Retinal pigment epithelial cell (primary cell): ENCODE measurements around the gene SEMA4B.
"Not testable (repeated sequence)": the region's sequence is repeated elsewhere in the genome, so short reads cannot be mapped to it uniquely, and the experiment has no call there.

Experiments
- DNase-seq: peaks from one replicate; pipeline ENCODE4 v3.0.0-alpha.2; 2010; ENCODE audit warnings: low read depth
- H3K4me3 ChIP-seq: 2 replicates; pipeline ENCODE4 v1.5.1; 2011; ENCODE audit warnings: mild to moderate bottlenecking, low read length, control low read depth, moderate library complexity
- TF ChIP-seq, protein P1 (sequence below): conservative IDR thresholded peaks from 2 replicates; pipeline ENCODE4 v1.5.1; 2011; ENCODE audit warnings: low read depth, low read length, control low read depth, inconsistent platforms

The SEMA4B gene

DNA sequence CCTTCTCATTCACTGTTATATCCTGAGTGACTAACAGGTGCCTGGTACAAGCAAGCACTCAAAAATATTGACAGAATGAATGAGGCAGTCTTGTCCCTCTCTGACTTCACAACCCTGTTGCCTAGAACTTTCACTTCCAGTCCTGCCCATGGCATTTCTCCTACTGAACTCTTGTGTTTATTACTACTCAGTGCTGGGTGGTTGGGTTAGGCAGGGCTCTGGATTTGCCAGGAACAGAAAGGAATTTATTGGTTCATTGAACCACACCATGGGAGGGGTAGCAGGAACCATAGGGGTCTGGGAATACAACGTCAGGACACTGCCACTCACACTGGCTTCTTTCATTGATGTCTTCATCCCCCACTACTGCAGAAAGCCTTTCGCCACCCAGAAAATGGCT is 41.9 kb upstream of the SEMA4B start:
- DNase-seq = no peak

DNA sequence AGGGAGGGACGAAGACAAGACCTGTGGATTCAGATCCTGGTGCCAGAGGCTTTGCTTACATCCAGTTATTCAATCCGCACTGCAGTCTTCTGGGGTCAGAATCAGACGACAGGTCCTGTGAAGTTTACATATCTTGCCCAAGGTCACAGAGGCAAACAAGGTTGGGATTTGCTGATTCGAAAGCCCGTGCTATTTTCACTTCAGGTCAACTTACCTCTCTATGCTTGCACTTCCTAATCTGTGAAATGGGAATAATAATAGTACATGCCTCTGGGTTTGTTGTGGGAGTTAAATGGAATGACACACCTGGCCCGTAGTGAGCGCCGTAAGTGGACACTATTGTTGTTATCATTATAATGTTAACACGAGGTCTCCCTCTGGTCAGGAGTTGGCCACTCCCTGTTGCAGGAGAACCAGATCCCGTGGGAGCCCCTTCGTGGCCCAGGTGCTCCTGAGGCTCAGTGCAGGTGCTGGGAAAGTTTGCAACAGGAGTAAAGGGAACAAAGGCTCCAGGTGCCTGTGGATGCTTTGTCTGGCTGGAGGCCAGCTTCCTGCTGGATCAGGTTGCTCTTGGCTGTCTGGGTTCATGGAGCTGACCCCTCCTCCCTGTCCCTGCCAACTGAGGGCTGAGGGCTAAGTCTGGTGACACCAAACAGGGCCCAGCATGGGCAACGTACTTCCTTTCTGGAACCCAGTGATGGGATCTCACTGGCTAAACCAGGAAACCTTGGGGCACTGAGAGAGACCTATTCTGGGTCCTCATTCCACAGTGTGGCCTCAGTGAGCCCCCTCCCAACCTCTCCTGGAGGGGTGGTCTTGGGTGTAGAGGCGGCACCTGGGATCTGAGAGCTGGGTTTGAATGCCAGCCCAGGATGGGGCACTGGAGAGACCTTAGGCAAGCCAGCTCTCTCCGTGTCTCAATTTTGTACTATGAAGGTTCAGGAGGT is 40.1 kb upstream of the SEMA4B start:
- no peak overlapping the region for H3K4me3 ChIP-seq
- TF ChIP-seq, protein P1, sequence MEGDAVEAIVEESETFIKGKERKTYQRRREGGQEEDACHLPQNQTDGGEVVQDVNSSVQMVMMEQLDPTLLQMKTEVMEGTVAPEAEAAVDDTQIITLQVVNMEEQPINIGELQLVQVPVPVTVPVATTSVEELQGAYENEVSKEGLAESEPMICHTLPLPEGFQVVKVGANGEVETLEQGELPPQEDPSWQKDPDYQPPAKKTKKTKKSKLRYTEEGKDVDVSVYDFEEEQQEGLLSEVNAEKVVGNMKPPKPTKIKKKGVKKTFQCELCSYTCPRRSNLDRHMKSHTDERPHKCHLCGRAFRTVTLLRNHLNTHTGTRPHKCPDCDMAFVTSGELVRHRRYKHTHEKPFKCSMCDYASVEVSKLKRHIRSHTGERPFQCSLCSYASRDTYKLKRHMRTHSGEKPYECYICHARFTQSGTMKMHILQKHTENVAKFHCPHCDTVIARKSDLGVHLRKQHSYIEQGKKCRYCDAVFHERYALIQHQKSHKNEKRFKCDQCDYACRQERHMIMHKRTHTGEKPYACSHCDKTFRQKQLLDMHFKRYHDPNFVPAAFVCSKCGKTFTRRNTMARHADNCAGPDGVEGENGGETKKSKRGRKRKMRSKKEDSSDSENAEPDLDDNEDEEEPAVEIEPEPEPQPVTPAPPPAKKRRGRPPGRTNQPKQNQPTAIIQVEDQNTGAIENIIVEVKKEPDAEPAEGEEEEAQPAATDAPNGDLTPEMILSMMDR = no peak
- no peak for DNase-seq

More for the DNA sequence above, 41.9 kb upstream of the SEMA4B start:
- TF ChIP-seq, protein P1 = no peak
- H3K4me3 ChIP-seq = no peak overlapping the region

DNA sequence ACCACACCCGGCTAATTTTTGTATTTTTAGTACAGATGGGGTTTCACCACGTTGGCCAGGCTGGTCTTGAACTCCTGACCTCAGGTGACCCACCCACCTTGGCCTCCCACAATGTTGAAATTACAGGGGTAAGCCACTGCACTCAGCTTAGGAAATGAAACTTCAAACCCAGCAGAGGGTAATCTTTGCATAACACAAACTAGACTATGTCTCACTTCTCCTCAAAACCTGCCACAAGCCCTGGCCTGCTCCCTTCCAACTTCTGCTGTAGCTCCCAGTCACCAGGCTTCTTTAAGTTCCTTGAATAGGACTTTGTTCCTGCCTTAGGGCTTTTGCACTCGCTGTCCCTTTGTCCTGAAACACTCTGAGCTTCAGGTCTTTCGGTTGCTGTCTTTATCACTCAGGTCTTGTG is 39.2 kb upstream of the SEMA4B start:
- no peak for DNase-seq
- no peak overlapping the region for H3K4me3 ChIP-seq
- TF ChIP-seq, protein P1 = no peak

DNA sequence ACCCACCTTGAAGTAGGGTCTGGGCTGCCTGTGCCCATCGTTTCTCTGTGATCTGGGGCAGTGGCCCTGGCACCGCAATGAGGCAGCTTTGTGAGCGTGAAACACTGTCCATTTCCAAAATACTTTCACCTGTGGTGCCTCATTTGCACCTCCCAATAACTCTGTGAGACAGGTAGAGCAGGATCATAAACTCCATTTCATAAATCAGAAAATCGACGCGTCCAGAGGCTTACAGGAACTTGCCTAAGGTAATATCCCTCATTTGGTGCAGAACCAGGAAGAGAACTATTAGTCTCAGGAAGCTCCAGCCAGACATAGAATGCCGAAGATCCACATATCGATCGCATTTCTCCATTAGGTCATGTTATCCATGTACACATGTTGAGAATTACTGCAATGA is 38.2 kb upstream of the SEMA4B start:
- TF ChIP-seq, protein P1 = no peak
- DNase-seq = no peak

DNA sequence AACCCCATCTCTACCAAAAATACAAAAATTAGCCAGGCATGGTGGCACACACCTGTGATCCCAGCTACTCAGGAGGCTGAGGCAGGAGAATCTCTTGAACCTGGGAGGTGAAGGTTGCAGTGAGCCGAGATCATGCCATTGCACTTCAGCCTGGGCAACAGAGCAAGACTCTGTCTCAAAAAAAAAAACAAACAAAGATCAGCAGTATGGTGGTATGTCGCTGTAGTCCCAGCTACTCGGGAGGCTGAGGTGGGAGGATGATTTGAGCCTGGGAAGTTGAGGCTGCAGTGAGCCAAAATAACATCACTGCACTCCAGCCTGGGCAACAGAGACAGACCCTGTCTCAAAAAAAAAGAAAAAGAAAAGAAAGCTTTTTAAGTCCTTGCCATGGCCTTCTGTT is 36.9 kb upstream of the SEMA4B start:
- not testable (repeated sequence) for DNase-seq

More for the DNA sequence above, 38.2 kb upstream of the SEMA4B start:
- H3K4me3 ChIP-seq = no peak overlapping the region

DNA sequence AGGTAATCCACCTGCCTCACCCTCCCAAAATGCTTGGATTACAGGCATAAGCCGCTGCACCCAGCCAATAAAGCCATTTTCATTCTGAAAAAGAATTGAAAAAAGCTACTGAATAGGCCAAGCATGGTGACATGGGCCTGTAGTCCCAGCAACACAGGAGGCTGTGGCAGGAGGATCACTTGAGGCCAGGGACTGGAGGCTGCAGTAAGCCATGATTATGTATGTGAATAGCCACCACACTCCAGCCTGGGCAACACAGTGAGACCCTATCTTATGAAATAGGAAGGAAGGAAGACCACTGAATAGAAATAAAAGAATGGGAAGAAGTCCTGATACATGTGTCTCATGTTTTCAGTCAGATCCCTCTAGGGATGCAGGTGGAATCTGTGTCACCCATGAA is 36.0 kb upstream of the SEMA4B start:
- H3K4me3 ChIP-seq = no peak overlapping the region
- TF ChIP-seq, protein P1 = no peak
- no peak for DNase-seq

More for the DNA sequence above, 36.9 kb upstream of the SEMA4B start:
- H3K4me3 ChIP-seq = not testable (repeated sequence)

DNA sequence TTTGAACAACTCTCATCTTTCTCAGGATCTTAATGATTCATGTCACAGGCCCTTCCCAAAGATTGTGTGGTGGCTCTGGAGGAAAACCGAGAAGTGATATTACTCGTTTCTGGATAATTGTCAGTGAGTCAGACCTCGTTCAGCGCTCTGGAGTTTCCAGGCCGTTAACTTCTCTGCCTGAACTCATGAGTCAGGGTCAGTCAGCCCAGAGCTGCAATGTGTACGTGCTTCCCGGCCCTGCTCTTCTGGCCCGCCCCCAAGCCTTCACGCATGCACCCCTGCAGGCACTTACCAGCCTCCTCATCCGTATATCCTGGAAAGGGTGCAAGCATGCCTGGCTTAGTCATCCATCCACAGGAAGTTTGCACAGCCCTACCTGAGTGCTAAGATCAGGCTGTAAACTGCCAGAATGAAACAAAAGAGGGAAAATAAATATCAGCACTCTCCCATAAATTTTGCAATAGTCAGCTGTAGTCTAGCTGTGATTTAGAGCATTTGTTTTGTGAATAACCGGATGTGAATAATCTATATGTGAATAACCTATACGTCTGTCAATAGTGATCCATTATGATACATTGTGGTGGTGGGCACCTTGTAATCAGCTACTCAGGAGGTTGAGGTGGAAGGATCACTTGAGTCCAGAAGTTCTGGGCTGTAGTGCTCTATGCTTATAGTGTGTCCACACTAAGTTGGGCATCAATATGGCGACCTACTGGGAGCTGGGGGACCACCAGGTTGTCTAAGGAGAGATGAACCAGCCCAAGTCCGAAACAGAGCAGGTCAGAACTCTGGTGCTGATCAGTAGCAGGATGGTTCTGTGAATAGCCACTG is 35.3 kb upstream of the SEMA4B start:
- DNase-seq = peak; percentile 95
- H3K4me3 ChIP-seq = no peak overlapping the region
- TF ChIP-seq, protein P1 = no peak
